Activated naive CD8-positive, alpha-beta T cell (primary cell): ENCODE data around the gene FOXL1.

Experiments
- H3K27ac Mint-ChIP-seq: one replicate; pipeline ENCODE4 v1.8.0; 2021; ENCODE audit warnings: mixed read lengths
- H3K27me3 Mint-ChIP-seq: one replicate; pipeline ENCODE4 v1.8.0; 2021; ENCODE audit warnings: mixed read lengths
- H3K36me3 Mint-ChIP-seq: one replicate; pipeline ENCODE4 v1.8.0; 2021; ENCODE audit warnings: mixed read lengths
- H3K4me1 Mint-ChIP-seq: one replicate; pipeline ENCODE4 v1.8.0; 2021; ENCODE audit warnings: low read depth, mixed read lengths
- H3K4me3 Mint-ChIP-seq: one replicate; pipeline ENCODE4 v1.8.0; 2021; ENCODE audit warnings: mild to moderate bottlenecking, mixed read lengths
- H3K9me3 Mint-ChIP-seq: one replicate; pipeline ENCODE4 v1.8.0; 2021; ENCODE audit warnings: low read depth, mixed read lengths

Gene FOXL1

DNA sequence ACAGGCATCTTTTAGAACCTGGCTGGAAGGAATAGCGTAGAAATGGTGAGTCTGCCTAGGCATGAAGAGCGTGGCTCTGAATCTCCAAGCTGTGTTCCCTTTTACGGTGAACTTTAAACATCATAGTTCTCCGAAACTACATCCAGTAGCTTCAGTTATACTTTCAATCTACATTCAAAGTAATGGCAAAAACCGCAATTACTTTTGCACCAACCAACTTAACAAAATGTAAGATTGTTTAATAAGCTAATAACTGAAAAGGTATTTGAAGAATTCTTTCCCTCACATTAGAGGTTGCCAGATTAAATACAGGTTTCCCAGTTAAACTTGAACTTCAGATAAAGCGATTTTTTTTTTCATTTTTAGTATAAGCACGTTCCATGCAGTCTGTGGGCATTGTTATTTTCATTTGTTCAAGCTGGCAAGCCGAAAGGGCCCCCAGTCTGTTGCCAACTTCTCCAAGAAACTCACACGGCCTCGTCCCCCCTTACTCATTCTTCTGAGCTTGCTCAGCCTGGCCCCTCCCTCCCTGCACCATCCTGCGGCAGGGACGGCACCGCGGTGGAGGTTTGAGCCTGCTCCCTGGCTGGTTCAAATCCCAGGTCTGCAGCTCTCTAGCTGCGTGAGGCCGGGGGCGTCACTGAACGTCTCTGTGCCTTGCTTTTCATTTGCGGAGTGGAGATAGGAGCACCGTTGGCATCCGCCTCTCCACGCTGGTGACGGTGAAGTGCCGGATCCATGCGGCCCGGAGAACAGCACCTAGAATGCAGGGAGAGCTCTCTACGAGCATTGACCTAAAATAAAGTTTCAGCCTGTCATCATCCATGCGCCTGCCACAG, 19.8 kb upstream of the FOXL1 start:
- peaks cover 9% of the 10 kb centered on the region for H3K27me3 Mint-ChIP-seq

DNA sequence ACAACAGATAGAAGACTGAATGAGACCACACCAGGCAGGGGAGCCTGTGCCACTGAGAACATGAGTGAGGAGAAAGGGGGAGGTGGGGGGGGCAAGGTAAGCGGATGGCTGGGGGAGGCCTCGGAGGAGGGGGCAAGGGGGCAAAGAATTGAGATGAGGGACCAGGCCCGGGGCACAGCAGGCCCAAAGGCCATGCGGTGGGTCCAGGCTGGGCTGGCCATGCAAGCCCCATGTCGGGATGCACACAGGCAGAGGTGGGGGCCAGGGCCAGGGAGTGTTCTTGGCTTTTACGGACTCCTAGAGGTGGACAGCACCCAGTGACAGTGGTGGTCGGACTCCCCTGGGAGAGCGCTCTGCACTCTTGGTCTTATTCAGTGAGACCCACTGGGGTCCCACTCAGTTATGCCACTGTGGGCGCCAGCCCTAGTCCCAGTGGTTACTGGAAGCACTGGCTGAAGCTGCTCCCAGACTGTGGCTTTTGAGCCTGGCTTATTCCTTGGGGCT, 18.5 kb upstream of the FOXL1 start:
- peaks cover 19% of the 10 kb centered on the region for H3K4me1 Mint-ChIP-seq
- no peaks in the 10 kb centered on the region for H3K36me3 Mint-ChIP-seq
- H3K4me3 Mint-ChIP-seq = no peak overlapping the region
- H3K9me3 Mint-ChIP-seq = no peaks in the 10 kb centered on the region
- H3K27me3 Mint-ChIP-seq = peaks cover 19% of the 10 kb centered on the region
- H3K27ac Mint-ChIP-seq = no peak overlapping the region

More for the DNA sequence above, 19.8 kb upstream of the FOXL1 start:
- H3K4me3 Mint-ChIP-seq = no peak overlapping the region
- H3K27ac Mint-ChIP-seq = no peak overlapping the region
- H3K36me3 Mint-ChIP-seq = peaks cover 2% of the 10 kb centered on the region
- H3K9me3 Mint-ChIP-seq = no peaks in the 10 kb centered on the region
- H3K4me1 Mint-ChIP-seq = peaks cover 17% of the 10 kb centered on the region

DNA sequence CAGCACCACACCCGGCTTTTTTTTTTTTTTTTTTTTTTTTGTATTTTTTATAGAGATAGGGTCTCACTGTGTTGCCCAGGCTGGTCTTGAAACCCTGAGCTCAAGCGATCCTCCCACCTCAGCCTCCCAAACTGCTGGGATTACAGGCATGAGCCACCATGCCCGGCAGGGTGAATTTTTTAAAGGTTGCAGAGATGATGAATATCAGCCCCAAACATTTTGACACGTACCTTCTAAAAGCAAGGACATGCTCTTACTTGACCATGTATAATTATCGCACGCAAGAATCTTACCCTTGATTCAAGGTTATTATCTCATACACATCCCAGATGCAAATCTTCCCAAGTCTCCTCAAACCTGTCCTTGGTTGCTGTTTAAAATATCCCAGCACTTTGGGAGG, 16.0 kb upstream of the FOXL1 start:
- Mint-ChIP-seq H3K36me3 (no peaks in the 10 kb centered on the region), H3K4me3 (no peak overlapping the region)

DNA sequence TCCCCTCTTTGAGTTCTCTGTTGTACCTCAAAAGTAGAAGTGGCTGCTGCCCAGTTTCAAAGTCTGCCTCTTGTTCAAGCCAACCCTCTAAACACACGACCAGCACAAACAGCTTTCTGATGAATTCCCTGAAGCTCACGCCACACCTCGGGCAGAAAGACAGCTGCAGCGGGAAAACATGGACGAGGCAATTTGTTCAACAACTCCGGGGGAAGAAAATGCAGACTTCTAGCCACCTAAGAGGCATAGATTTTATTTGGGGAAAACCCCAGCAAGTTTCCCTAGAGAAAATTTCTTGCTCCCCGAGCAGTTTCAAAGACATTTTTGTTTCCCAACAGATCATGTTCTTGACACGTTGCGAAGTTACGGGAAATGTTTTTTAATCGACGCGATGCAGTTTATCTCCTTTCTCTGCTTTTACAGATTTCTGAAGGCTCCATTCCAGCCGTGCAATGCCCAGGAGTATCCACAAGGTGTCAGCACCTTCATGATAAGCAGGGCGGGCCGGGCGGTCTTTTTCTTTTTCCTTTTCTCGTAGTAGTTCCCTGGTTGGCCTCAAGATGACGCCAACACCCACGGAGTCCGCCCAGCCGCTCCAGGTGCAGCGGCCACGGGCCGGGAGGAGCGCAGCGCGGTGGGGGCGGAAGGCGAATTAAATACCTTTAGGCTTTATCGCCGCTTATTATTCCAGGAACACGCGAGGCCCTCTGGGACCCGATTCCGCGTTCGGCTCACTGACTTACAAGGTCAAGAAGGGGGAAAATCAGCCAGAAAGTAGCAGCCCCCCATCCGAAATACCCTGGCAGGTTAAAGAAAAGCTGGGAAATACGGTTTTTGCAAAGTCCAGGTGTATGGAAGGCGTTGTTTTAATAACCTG, 14.6 kb upstream of the FOXL1 start:
- H3K27ac Mint-ChIP-seq = no peak overlapping the region
- peaks cover 27% of the 10 kb centered on the region for H3K27me3 Mint-ChIP-seq
- peak overlapping the region; percentile 40 for H3K4me3 Mint-ChIP-seq
- peaks cover 25% of the 10 kb centered on the region for H3K4me1 Mint-ChIP-seq
- H3K9me3 Mint-ChIP-seq = no peaks in the 10 kb centered on the region
- H3K36me3 Mint-ChIP-seq = no peaks in the 10 kb centered on the region

More for the DNA sequence above, 16.0 kb upstream of the FOXL1 start:
- H3K27me3 Mint-ChIP-seq = peaks cover 28% of the 10 kb centered on the region
- no peaks in the 10 kb centered on the region for H3K9me3 Mint-ChIP-seq
- peaks cover 24% of the 10 kb centered on the region for H3K4me1 Mint-ChIP-seq
- no peak overlapping the region for H3K27ac Mint-ChIP-seq

DNA sequence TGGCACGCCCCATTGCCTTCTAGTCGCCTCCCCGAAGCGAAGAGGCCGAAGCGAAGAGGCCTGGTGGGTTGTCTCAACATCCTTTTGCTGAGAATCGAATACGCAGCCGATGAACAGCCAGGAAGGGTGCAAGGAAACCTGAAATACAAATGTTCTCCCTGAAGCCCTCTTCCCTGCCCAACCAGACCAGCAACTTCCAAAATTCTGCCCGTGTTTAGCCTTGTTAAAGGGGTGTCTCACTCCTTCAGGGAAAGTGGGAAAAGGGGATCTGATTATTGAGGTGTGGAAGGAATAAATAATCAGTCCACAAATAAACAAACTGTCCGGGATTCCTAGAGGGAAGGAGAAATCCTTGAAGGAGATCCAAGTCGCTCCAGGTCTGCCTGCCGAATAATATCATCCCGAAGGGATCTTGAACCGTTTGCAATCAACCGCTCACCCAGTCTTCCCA, 13.1 kb upstream of the FOXL1 start:
- peaks cover 29% of the 10 kb centered on the region for H3K4me1 Mint-ChIP-seq
- peaks cover 33% of the 10 kb centered on the region for H3K27me3 Mint-ChIP-seq
- H3K9me3 Mint-ChIP-seq = no peaks in the 10 kb centered on the region
- no peaks in the 10 kb centered on the region for H3K36me3 Mint-ChIP-seq
- no peak overlapping the region for H3K27ac Mint-ChIP-seq
- H3K4me3 Mint-ChIP-seq = no peak overlapping the region

DNA sequence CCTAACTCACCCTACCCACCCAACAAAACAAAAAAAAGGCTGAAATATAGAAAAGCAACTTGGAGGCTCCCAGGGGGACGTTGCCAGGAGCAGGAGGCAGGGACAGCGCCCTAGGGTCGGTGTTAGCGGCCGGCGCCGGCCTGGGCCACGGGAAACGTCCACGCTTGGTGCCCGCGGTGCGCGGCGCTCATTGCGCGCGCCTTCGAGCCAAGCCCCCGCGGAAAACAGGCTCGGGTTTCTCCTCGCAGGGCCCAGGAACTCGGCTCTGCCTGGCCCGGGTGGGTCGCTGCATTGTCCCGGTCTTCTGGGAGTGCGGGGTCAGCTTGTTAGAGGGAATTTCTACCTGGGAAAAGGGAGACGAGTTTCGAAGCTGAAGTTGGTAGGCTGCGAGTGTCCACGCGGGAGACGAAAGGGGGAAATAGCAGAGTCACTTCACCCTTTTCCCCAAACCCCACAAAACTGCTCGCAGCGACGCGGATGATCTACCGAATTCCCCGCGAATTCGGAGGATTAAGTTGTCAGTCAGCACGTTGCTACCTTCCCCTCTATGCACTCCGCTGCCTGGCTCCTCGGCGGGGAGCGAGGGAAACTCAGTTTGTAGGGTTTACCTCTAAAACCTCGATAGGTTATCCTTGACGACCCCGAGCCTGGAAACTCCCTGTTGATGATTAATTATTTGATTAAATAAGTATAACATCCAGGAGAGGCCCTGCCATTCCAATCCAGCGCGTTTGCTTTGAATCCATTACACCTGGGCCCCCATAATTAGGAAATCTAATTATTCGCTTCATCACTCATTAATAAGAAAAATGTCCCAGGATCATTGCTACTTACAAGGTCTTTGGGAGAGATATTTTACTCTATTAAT, 12.5 kb upstream of the FOXL1 start:
- H3K9me3 Mint-ChIP-seq = no peaks in the 10 kb centered on the region
- H3K4me1 Mint-ChIP-seq = peaks cover 29% of the 10 kb centered on the region
- peak overlapping the region; percentile 20 for H3K4me3 Mint-ChIP-seq
- H3K27ac Mint-ChIP-seq = no peak overlapping the region
- H3K36me3 Mint-ChIP-seq = no peaks in the 10 kb centered on the region
- H3K27me3 Mint-ChIP-seq = peaks cover 37% of the 10 kb centered on the region

DNA sequence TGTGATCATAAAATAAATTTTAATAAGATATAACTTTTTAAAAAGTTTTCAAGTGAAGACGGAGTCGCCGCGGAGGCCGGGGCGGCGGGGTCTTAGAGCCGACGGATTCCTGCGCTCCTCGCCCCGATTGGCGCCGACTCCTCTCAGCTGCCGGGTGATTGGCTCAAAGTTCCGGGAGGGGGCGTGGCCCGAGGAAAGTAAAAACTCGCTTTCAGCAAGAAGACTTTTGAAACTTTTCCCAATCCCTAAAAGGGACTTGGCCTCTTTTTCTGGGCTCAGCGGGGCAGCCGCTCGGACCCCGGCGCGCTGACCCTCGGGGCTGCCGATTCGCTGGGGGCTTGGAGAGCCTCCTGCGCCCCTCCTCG, 11.8 kb upstream of the FOXL1 start, which contains the start of gene FOXC2:
FOXC2 (plus strand) TSS at position 229 of the 365 bp plus-strand sequence. CDS start 507 bp downstream, outside the sequence.
- Mint-ChIP-seq H3K27ac (no peak within 1 kb of the TSS), H3K9me3 (no peaks in the 10 kb centered on the region), H3K27me3 (peaks cover 38% of the 10 kb centered on the region)

DNA sequence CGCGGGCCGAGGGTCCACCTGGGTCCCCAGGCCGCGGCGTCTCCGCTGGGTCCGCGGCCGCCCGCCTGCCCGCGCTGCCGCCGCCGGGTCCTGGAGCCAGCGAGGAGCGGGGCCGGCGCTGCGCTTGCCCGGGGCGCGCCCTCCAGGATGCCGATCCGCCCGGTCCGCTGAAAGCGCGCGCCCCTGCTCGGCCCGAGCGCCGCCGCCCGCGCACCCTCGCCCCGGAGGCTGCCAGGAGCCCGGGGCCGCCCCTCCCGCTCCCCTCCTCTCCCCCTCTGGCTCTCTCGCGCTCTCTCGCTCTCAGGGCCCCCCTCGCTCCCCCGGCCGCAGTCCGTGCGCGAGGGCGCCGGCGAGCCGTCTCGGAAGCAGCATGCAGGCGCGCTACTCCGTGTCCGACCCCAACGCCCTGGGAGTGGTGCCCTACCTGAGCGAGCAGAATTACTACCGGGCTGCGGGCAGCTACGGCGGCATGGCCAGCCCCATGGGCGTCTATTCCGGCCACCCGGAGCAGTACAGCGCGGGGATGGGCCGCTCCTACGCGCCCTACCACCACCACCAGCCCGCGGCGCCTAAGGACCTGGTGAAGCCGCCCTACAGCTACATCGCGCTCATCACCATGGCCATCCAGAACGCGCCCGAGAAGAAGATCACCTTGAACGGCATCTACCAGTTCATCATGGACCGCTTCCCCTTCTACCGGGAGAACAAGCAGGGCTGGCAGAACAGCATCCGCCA, 11.2 kb upstream of the FOXL1 start:
- no peaks in the 10 kb centered on the region for H3K9me3 Mint-ChIP-seq
- peaks cover 29% of the 10 kb centered on the region for H3K4me1 Mint-ChIP-seq
- peaks cover 38% of the 10 kb centered on the region for H3K27me3 Mint-ChIP-seq
- H3K36me3 Mint-ChIP-seq = no peaks in the 10 kb centered on the region
- no peak overlapping the region for H3K27ac Mint-ChIP-seq
- peak overlapping the region; percentile 35 for H3K4me3 Mint-ChIP-seq

More for the DNA sequence above, 11.8 kb upstream of the FOXL1 start, which contains the start of gene FOXC2:
- Mint-ChIP-seq H3K4me3 (peak within 1 kb of the TSS; percentile 35), H3K36me3 (no peaks in the 10 kb centered on the region), H3K4me1 (peaks cover 29% of the 10 kb centered on the region)

DNA sequence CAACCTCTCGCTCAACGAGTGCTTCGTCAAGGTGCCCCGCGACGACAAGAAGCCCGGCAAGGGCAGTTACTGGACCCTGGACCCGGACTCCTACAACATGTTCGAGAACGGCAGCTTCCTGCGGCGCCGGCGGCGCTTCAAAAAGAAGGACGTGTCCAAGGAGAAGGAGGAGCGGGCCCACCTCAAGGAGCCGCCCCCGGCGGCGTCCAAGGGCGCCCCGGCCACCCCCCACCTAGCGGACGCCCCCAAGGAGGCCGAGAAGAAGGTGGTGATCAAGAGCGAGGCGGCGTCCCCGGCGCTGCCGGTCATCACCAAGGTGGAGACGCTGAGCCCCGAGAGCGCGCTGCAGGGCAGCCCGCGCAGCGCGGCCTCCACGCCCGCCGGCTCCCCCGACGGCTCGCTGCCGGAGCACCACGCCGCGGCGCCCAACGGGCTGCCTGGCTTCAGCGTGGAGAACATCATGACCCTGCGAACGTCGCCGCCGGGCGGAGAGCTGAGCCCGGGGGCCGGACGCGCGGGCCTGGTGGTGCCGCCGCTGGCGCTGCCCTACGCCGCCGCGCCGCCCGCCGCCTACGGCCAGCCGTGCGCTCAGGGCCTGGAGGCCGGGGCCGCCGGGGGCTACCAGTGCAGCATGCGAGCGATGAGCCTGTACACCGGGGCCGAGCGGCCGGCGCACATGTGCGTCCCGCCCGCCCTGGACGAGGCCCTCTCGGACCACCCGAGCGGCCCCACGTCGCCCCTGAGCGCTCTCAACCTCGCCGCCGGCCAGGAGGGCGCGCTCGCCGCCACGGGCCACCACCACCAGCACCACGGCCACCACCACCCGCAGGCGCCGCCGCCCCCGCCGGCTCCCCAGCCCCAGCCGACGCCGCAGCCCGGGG, 10.4 kb upstream of the FOXL1 start:
- peak overlapping the region; percentile 35 for H3K4me3 Mint-ChIP-seq
- H3K36me3 Mint-ChIP-seq = no peaks in the 10 kb centered on the region
- H3K4me1 Mint-ChIP-seq = peaks cover 29% of the 10 kb centered on the region
- H3K27me3 Mint-ChIP-seq = peaks cover 41% of the 10 kb centered on the region
- H3K27ac Mint-ChIP-seq = no peak overlapping the region
- no peaks in the 10 kb centered on the region for H3K9me3 Mint-ChIP-seq

DNA sequence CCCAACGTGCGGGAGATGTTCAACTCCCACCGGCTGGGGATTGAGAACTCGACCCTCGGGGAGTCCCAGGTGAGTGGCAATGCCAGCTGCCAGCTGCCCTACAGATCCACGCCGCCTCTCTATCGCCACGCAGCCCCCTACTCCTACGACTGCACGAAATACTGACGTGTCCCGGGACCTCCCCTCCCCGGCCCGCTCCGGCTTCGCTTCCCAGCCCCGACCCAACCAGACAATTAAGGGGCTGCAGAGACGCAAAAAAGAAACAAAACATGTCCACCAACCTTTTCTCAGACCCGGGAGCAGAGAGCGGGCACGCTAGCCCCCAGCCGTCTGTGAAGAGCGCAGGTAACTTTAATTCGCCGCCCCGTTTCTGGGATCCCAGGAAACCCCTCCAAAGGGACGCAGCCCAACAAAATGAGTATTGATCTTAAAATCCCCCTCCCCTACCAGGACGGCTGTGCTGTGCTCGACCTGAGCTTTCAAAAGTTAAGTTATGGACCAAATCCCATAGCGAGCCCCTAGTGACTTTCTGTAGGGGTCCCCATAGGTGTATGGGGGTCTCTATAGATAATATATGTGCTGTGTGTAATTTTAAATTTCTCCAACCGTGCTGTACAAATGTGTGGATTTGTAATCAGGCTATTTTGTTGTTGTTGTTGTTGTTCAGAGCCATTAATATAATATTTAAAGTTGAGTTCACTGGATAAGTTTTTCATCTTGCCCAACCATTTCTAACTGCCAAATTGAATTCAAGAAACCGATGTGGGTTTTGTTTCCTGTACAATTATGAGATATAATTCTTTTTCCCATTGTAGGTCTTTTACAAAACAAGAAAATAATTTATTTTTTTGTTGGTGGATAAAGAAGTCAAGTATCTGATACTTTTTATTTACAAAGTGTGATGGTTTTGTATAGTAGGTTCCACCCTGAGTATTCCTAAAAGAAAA, 9.4 kb upstream of the FOXL1 start:
- Mint-ChIP-seq H3K4me3 (no peak overlapping the region), H3K36me3 (no peaks in the 10 kb centered on the region), H3K27me3 (peaks cover 41% of the 10 kb centered on the region), H3K4me1 (peaks cover 23% of the 10 kb centered on the region), H3K27ac (no peak overlapping the region), H3K9me3 (no peaks in the 10 kb centered on the region)

DNA sequence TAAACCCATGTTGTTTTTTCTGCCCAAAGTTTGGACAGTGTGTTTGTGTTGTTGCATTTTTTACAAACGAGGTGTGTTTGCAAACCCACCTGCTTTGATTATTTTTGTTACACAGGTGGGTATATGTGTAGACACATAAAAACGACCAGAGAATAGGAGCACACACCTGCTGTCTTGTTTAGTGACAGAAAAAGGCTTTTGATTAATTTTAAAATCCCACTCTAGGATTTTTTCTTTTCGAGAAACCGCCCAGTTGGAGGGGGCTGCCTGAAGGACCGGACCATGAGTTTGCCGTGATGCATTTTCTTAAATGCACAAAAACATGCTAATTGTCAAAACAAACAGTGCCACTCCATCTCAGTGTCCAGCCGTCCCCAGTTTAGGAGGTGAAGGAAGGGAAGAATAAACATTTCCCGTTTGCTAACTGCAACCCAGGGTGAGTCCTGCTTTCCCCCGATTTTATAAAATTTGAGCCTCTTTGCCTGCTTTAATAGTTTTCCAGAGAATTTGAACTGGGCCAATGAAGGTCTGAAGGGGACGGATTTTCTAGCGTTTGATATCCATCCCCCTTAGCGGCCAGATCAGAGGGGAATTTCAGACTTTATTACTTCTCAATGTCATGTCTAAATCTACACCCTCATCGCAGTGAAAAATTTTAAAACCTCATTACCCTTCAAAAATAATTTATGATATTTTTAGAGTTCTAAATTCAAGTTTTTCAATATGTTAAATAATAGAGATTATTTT, 8.5 kb upstream of the FOXL1 start:
- H3K27ac Mint-ChIP-seq = no peak overlapping the region
- H3K9me3 Mint-ChIP-seq = no peaks in the 10 kb centered on the region
- H3K36me3 Mint-ChIP-seq = no peaks in the 10 kb centered on the region
- H3K4me1 Mint-ChIP-seq = peaks cover 17% of the 10 kb centered on the region
- no peak overlapping the region for H3K4me3 Mint-ChIP-seq
- peaks cover 40% of the 10 kb centered on the region for H3K27me3 Mint-ChIP-seq
